Naive B cell (primary cell): Measurements from ENCODE around the gene ZNF423. TPM values are rescaled to one million over a fixed set of nuclear protein-coding genes. Genes with fewer than 3 reads are reported as not detected.

Experiments used
- ATAC-seq, 2 donors: fragments of 150-1000 bp; cut with Tn5 transposase; 2 replicates each; pipeline ENCODE4 v1.10.0; 2021; ENCODE audit warnings: low read depth in 2 of 2, mild to moderate bottlenecking in 2 of 2, moderate library complexity in 2 of 2
- DNase-seq: peaks from one replicate; pipeline ENCODE4 v3.0.0; 2022
- H3K27ac Mint-ChIP-seq, 6 donors: one replicate each; pipeline ENCODE4 v1.8.0; 2020 to 2022; ENCODE audit warnings: mild to moderate bottlenecking in 6 of 6, mixed read lengths in 6 of 6, moderate library complexity in 5 of 6, inconsistent platforms in 2 of 6
- H3K27me3 Mint-ChIP-seq, 3 donors: one replicate each; pipeline ENCODE4 v1.8.0; 2021 to 2022; ENCODE audit warnings: mixed read lengths in 3 of 3, mild to moderate bottlenecking in 1 of 3
- H3K36me3 Mint-ChIP-seq, 2 donors: one replicate each; pipeline ENCODE4 v1.8.0; 2020 to 2022; ENCODE audit warnings: mixed read lengths in 2 of 2, inconsistent platforms in 1 of 2, mild to moderate bottlenecking in 1 of 2
- H3K4me1 Mint-ChIP-seq, 3 donors: one replicate each; pipeline ENCODE4 v1.8.0; 2020 to 2022; ENCODE audit warnings: mixed read lengths in 3 of 3, inconsistent platforms in 1 of 3, mild to moderate bottlenecking in 1 of 3, moderate library complexity in 1 of 3
- H3K4me3 Mint-ChIP-seq, 8 donors: one replicate each; pipeline ENCODE4 v1.8.0; 2020 to 2022; ENCODE audit warnings: mild to moderate bottlenecking in 8 of 8, mixed read lengths in 8 of 8, moderate library complexity in 8 of 8, inconsistent platforms in 2 of 8
- H3K9me3 Mint-ChIP-seq, 7 donors: one replicate each; pipeline ENCODE4 v1.8.0; 2020 to 2022; ENCODE audit warnings: mixed read lengths in 7 of 7, mild to moderate bottlenecking in 5 of 7, inconsistent platforms in 2 of 7, moderate library complexity in 1 of 7
- polyA plus RNA-seq, 6 donors: library from polyadenylated mRNA; unstranded; fragments of 300-500 nt; fragmentation: Illumina TruSeq; gene quantifications; one replicate each; pipeline ENCODE4 v1.2.3, GENCODE V29; 2021; ENCODE audit warnings: low read depth in 6 of 6

The ZNF423 gene
- polyA plus RNA-seq, 6 donors from 2014 or later: not detected

- ATAC-seq (no peak), DNase-seq (no peak)
- Mint-ChIP-seq H3K4me3 (no peak overlapping the region), H3K4me1 (no peaks in the 10 kb centered on the region), H3K36me3 (no peaks in the 10 kb centered on the region), H3K27ac (no peak overlapping the region), H3K9me3 (no peaks in the 10 kb centered on the region), H3K27me3 (no peaks in the 10 kb centered on the region)
These were observed 192.5 kb downstream of the ZNF423 start for GRCh38 chr16:49663081-49664065.

GRCh38 chr16:49662569-49662968, 193.3 kb downstream of the ZNF423 start:
- Mint-ChIP-seq H3K4me1 (no peaks in the 10 kb centered on the region), H3K27ac (no peak overlapping the region), H3K36me3 (no peaks in the 10 kb centered on the region), H3K4me3 (no peak overlapping the region), H3K27me3 (no peaks in the 10 kb centered on the region), H3K9me3 (no peaks in the 10 kb centered on the region)
- ATAC-seq (no peak), DNase-seq (no peak)

DNA sequence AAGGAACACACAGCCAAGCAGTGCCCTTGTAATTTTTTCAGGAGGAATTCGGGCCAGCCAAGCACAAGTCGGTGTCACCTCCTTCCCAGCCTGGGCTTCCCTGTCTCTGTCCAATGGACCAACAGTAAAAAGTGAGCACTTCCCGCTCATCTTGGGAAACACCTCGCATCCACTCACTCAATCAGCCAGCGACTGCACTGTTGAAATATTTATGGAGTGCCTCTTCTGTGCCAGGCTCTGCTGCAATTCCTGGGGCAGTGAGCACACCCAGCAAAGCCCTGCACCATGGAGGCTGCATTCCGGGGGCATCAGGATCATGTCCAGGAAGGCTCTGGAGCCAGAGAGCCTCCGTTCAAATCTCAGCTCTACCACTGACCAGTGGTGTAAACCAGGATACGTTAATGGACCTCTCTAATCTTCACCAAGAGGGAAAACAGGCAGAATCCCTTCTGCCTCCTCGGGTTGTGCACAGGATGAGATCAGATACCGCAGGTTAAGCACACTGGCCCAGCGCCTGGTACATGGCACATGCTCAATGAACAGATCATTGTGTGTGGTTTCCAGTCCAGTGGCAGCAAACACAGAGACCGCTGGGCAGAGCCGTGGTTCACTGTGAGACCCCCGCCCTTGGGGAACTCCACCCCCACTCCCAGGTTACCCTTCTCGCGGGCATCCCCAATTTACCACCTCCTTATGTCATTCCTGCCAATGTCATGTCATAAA, 194.3 kb downstream of the ZNF423 start:
- Mint-ChIP-seq H3K4me1 (no peaks in the 10 kb centered on the region), H3K27me3 (no peaks in the 10 kb centered on the region), H3K4me3 (no peak overlapping the region), H3K27ac (peak overlapping the region in 1 of 6 donors; percentile 68), H3K36me3 (no peaks in the 10 kb centered on the region), H3K9me3 (no peaks in the 10 kb centered on the region)
- DNase-seq: no peak
- no peak for ATAC-seq

DNA sequence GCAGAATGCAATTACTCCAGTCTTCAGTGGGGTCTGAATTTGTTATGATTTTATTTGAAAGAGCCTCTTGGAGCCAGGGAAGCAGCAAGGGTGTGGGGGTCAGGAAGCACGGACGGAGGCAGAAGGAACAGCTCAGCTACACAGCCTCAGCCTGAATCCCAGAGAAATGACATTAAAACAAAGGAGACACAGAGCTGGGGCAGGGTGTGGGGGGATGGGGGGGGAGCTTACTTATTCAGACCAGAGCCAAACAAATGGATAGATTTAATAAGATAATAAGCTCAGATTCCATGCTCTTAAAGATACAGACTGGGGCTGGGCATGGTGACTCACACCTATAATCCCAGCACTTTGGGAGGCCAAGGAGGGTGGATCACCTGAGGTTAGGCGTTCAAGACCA, 195.3 kb downstream of the ZNF423 start:
- DNase-seq: no peak
- Mint-ChIP-seq H3K36me3 (no peaks in the 10 kb centered on the region), H3K9me3 (no peaks in the 10 kb centered on the region), H3K27ac (no peak overlapping the region), H3K27me3 (no peaks in the 10 kb centered on the region), H3K4me3 (no peak overlapping the region), H3K4me1 (no peaks in the 10 kb centered on the region)
- no peak for ATAC-seq

- no peaks in the 10 kb centered on the region for H3K27me3 Mint-ChIP-seq
- no peak for ATAC-seq
- H3K9me3 Mint-ChIP-seq: no peaks in the 10 kb centered on the region
- no peak overlapping the region for H3K27ac Mint-ChIP-seq
- H3K36me3 Mint-ChIP-seq: no peaks in the 10 kb centered on the region
- H3K4me3 Mint-ChIP-seq: no peak overlapping the region
- no peaks in the 10 kb centered on the region for H3K4me1 Mint-ChIP-seq
- no peak for DNase-seq
These were observed 196.6 kb downstream of the ZNF423 start for GRCh38 chr16:49659356-49659755.

DNA sequence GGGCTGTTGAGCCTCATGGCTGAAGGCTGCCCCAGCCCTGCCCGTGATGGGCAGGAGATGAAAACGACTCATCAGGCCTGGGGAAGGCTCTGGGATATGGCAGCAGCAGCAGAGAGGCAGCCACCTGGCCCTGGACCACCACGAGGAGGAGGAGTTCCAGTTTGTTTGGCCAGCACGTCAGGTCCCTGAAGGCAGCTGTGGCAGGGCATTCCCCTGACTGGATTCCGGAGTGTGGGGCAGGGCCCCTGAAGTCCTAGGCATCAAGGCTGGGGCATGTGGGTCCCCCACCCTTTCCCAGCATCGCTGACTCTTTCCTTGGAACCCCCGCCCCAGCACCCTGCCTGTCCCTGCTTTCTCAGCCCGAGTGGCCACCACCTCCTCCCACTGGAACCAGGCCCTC, 197.4 kb downstream of the ZNF423 start:
- no peak overlapping the region for H3K27ac Mint-ChIP-seq
- no peaks in the 10 kb centered on the region for H3K36me3 Mint-ChIP-seq
- no peaks in the 10 kb centered on the region for H3K4me1 Mint-ChIP-seq
- no peaks in the 10 kb centered on the region for H3K9me3 Mint-ChIP-seq
- no peaks in the 10 kb centered on the region for H3K27me3 Mint-ChIP-seq
- DNase-seq (no peak), ATAC-seq (no peak)
- no peak overlapping the region for H3K4me3 Mint-ChIP-seq

DNA sequence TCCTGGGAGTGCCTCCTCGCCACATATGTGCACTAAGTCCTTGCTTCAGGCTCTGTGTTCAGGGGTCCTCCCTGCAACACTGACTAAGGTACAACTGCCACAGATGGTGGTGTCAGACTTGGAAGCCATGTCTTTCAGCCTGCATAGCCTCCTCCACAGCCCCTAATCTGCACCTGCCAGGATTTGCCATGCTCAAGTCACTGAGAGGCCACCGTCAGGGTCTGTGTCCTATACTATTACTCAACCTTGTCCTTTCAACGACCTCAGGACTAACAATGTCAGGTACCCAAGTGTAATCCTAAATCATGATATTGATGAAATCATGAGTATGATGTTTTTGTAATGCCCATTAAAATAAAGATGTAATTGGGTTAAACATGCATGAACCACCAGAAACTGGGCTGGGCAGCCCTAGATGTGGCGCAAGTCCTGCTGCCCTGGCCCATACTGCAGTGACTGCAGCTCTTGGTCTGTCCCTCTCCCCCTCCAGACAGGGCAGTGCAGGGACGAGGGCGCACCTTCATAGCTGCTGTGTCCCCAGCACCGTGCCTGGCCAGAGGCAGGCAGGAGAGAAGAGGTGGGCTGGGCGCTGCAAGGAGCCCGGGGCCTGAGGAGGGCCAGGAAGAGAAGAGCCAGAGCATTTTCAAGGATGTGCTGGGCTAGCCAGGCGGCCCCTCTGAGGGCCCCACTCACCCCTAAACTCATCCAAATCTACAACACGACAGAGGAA, 198.0 kb downstream of the ZNF423 start:
- H3K4me3 Mint-ChIP-seq: no peak overlapping the region
- H3K36me3 Mint-ChIP-seq: no peaks in the 10 kb centered on the region
- no peak for DNase-seq
- no peaks in the 10 kb centered on the region for H3K9me3 Mint-ChIP-seq
- no peak overlapping the region for H3K27ac Mint-ChIP-seq
- no peaks in the 10 kb centered on the region for H3K27me3 Mint-ChIP-seq
- ATAC-seq: no peak
- H3K4me1 Mint-ChIP-seq: no peaks in the 10 kb centered on the region

- ATAC-seq: no peak
- peaks cover 0 to 3% (median 0%) of the 10 kb centered on the region in 7 donors for H3K9me3 Mint-ChIP-seq
- H3K27me3 Mint-ChIP-seq: no peaks in the 10 kb centered on the region
- H3K4me3 Mint-ChIP-seq: no peak overlapping the region
- no peaks in the 10 kb centered on the region for H3K4me1 Mint-ChIP-seq
- no peak overlapping the region for H3K27ac Mint-ChIP-seq
- DNase-seq: no peak
- H3K36me3 Mint-ChIP-seq: no peaks in the 10 kb centered on the region
These were observed 201.5 kb downstream of the ZNF423 start for GRCh38 chr16:49654425-49654824.

DNA sequence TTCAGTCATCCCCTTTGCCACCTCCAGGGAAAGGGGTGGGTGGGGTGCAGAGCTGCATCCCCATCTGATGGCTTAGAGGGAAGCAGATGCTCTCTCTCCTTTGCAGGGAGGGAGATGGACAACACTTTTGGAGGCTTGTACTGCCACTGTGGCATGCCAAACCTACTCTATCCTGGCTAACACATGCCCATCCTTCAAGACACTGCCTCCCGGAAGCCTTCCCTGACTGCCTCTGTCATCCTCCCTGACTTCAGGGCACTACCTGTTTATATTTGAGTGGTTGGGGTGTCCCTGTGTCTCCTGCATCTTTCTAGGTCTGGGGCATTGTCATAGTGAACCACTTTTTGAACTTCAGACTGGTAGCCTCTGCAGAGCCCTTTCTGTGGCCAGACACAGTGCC, 202.3 kb downstream of the ZNF423 start:
- ATAC-seq (no peak), DNase-seq (no peak)
- Mint-ChIP-seq H3K36me3 (no peaks in the 10 kb centered on the region), H3K4me1 (no peaks in the 10 kb centered on the region), H3K27me3 (no peaks in the 10 kb centered on the region), H3K9me3 (peaks cover 2 to 11% (median 5%) of the 10 kb centered on the region in 7 donors), H3K27ac (no peak overlapping the region), H3K4me3 (no peak overlapping the region)

DNA sequence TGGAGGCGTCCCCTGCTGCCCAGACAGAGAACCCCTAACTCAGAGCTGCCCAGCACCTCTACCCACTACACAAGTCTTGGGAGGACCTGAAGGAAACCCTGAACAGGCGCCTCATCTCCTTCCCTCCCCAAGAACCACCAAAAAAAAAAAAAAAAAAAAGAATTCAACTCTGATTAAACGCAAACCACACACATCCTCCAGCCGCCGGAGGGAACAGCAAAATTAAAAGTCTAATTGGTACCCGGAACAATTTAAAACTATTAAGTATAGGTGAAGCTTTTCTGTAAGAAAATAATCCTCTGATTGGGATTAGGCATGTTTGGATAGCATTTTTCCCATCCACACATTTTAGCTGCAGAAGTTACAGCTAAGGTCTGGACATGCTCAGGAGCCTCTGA, 202.7 kb downstream of the ZNF423 start:
- Mint-ChIP-seq H3K4me3 (no peak overlapping the region), H3K9me3 (peaks cover 3 to 15% (median 7%) of the 10 kb centered on the region in 7 donors)

DNA sequence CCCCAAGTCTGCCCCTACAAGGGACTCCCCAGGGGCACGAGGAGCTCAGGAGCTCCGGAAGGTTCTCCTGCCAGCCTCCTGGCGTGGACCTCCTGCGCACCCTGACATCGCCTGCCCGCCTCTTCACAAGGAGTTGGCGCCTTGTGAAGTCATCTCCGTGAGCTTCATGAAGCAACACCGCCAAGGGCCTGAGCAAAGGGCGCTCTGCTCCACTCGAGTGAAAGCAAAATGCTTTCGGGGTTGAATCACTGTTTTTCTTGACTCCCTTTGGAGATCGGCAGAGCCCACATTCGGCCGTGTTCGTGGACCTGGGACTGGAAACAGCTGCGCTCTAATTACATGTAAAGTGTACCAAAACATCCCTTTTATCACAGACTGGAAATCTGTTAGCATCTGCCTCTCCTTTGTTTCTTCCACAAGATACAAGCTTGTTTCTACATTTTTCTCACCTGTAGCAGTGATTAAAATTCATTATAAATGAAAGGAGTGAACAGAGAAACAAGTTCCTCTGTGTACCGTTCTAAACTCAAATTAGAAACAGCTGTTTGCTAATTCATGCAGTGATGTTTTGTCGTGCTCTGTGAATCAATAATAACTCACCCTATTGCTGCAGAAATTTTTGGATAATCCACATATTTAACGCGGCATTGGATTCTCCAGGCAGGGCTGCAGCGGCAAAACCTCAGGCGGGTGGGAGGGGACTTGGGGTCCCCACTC, 203.3 kb downstream of the ZNF423 start:
- no peak overlapping the region for H3K4me3 Mint-ChIP-seq
- no peaks in the 10 kb centered on the region for H3K4me1 Mint-ChIP-seq
- DNase-seq: no peak
- no peaks in the 10 kb centered on the region for H3K27me3 Mint-ChIP-seq
- peaks cover 7 to 21% (median 12%) of the 10 kb centered on the region in 7 donors for H3K9me3 Mint-ChIP-seq
- no peak overlapping the region for H3K27ac Mint-ChIP-seq
- H3K36me3 Mint-ChIP-seq: peaks cover 4 to 6% of the 10 kb centered on the region in 2 donors
- no peak for ATAC-seq

More for the DNA sequence above, 202.7 kb downstream of the ZNF423 start:
- Mint-ChIP-seq H3K36me3 (peaks cover 0 to under 1% of the 10 kb centered on the region in 2 donors), H3K27ac (no peak overlapping the region), H3K4me1 (no peaks in the 10 kb centered on the region), H3K27me3 (no peaks in the 10 kb centered on the region)
- no peak for DNase-seq
- no peak for ATAC-seq

GRCh38 chr16:49651996-49652395, 203.9 kb downstream of the ZNF423 start:
- peaks cover 9 to 13% of the 10 kb centered on the region in 2 donors for H3K36me3 Mint-ChIP-seq
- no peak overlapping the region for H3K27ac Mint-ChIP-seq
- H3K4me3 Mint-ChIP-seq: no peak overlapping the region
- H3K9me3 Mint-ChIP-seq: peaks cover 10 to 27% (median 19%) of the 10 kb centered on the region in 7 donors
- no peaks in the 10 kb centered on the region for H3K27me3 Mint-ChIP-seq
- DNase-seq (no peak), ATAC-seq (no peak)
- no peaks in the 10 kb centered on the region for H3K4me1 Mint-ChIP-seq

GRCh38 chr16:49651226-49651625, 204.7 kb downstream of the ZNF423 start:
- no peaks in the 10 kb centered on the region for H3K27me3 Mint-ChIP-seq
- H3K4me1 Mint-ChIP-seq: no peaks in the 10 kb centered on the region
- DNase-seq: no peak

More at GRCh38 chr16:49651226-49651625, 204.7 kb downstream of the ZNF423 start:
- Mint-ChIP-seq H3K4me3 (no peak overlapping the region), H3K27ac (no peak overlapping the region), H3K9me3 (peaks cover 15 to 34% (median 20%) of the 10 kb centered on the region in 7 donors), H3K36me3 (peaks cover 9 to 13% of the 10 kb centered on the region in 2 donors)
- no peak for ATAC-seq
